ENCODE results near the gene NPFF.

GRCh38 chr12:53505555-53506449, 1.5 kb downstream of the NPFF start:
- no peak for TF ChIP-seq EP300 (IDR thresholded peaks at IDR 0.05)
- TF ChIP-seq CTCF (IDR thresholded peaks at IDR 0.05): no peak
- no peak for TF ChIP-seq POLR2A (IDR thresholded peaks at IDR 0.05)

Measured in upper lobe of left lung (tissue), 4 donors.